ENCODE data around the gene TBC1D10A. TPM values are rescaled to one million over a fixed set of nuclear protein-coding genes. Genes with fewer than 3 reads are reported as not detected.

TBC1D10A gene
- polyA plus RNA-seq, 1 donor (not counting 4 experiments of a cell fraction or from before 2014, with no cell fraction given), result 17.8 TPM

DNA sequence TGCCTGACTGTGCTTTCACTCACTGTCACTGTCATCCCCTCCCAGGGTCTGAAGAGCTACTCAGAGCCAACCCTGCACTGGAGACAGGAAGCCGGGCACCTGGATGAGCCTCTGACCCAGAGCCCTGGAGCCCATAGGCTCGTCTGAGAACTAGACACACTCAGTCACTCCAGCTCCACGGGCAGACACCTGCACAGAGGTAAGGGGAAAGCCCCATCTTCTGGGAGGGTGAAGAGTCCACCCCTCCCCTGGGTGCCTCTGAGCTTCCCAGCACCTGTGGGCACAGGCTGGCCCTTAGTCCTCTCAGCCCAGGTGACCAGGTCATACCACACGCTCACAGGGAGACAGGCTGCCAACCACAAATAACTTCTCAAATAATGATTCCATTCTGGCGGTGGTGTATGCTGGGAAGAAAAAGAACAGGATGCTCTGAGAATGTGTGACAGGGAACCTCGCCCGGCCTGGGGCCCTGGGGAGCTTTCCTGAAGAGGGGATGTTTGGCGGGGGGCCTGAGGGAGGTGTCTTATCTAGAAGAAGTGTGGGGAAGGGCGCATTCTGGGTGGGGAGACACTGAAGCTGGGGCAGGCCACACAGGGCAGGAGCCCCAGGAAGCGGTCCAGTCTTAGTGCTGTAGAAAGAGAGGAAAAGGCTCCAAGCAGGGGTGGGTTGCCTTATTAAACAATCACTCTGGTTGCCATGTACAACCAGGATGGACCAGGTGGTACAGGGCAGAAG is 35.3 kb upstream of the TBC1D10A start:
- Histone ChIP-seq H4K20me1 (ENCODE audit: control insufficient read depth, extremely low read depth, insufficient read depth, low read length) (no peaks in the 10 kb centered on the region), H3K27me3 (ENCODE audit: control insufficient read depth, extremely low read depth, insufficient read depth, low read length) (no peaks in the 10 kb centered on the region), H3K27ac (ENCODE audit: control insufficient read depth, insufficient read depth, low read length) (no peak overlapping the region), H3K4me2 (ENCODE audit: control insufficient read depth, extremely low read depth, insufficient read depth, low read depth, low read length) (no peak overlapping the region), H3K4me3 (ENCODE audit: control insufficient read depth in 2 of 3, extremely low read depth in 1 of 3, insufficient read depth in 2 of 3, low read depth in 1 of 3, low read length in 3 of 3) (no peak overlapping the region), H3K36me3 (ENCODE audit: control insufficient read depth in 2 of 2, extremely low read depth in 1 of 2, insufficient read depth in 2 of 2, low read length in 2 of 2) (no peaks in the 10 kb centered on the region), H3K4me1 (ENCODE audit: control insufficient read depth, extremely low read depth, insufficient read depth, low read length) (peaks cover 3% of the 10 kb centered on the region), H3K79me2 (ENCODE audit: control insufficient read depth, insufficient read depth, low read length) (no peaks in the 10 kb centered on the region), H3K9ac (ENCODE audit: control insufficient read depth, extremely low read depth, insufficient read depth, low read length) (no peak overlapping the region), H3K9me3 (ENCODE audit: control insufficient read depth, low read depth, low read length) (no peaks in the 10 kb centered on the region), H2AFZ (ENCODE audit: control insufficient read depth, low read length) (no peak overlapping the region), H3K9me1 (ENCODE audit: control insufficient read depth, extremely low read depth, insufficient read depth, low read length) (no peaks in the 10 kb centered on the region)
- FAIRE-seq, result no peak
- no peak for DNase-seq (ENCODE audit: low read depth, low spot score)
- no peak for TF ChIP-seq EZH2 (IDR thresholded peaks at IDR 0.05; ENCODE audit: low read length)
- TF ChIP-seq, protein P1, sequence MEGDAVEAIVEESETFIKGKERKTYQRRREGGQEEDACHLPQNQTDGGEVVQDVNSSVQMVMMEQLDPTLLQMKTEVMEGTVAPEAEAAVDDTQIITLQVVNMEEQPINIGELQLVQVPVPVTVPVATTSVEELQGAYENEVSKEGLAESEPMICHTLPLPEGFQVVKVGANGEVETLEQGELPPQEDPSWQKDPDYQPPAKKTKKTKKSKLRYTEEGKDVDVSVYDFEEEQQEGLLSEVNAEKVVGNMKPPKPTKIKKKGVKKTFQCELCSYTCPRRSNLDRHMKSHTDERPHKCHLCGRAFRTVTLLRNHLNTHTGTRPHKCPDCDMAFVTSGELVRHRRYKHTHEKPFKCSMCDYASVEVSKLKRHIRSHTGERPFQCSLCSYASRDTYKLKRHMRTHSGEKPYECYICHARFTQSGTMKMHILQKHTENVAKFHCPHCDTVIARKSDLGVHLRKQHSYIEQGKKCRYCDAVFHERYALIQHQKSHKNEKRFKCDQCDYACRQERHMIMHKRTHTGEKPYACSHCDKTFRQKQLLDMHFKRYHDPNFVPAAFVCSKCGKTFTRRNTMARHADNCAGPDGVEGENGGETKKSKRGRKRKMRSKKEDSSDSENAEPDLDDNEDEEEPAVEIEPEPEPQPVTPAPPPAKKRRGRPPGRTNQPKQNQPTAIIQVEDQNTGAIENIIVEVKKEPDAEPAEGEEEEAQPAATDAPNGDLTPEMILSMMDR (optimal IDR thresholded peaks at IDR 0.05 in 1 of 3, IDR thresholded peaks at IDR 0.05 in 1 of 3, conservative IDR thresholded peaks at IDR 0.05 in 1 of 3; ENCODE audit: extremely low read depth in 1 of 3, insufficient read depth in 2 of 3, low read length in 3 of 3), result no peak
- dilution Hi-C loops (cut with MboI; ENCODE audit: extremely low pct_ligation_motif_present, low sequenced_read_pairs), result no loop called here

DNA sequence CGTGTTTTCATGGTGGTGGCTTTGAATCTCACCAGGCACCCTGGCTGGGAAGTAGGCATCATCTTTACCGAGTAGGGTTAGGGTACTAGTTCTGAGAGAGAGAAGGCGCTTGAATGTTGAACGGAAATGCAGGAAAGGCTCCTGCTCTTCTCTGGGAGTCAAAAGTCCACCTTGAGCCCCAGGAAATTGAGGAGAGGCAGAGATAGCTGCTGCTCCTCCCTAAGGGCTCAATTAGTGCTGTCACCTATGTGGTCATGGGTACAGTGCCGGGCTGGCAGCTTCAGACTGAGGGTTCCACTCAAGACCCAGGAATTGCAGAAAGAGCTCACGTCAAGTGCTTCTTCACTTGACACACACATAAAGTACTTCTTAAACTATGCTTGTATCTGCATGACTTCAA is 31.8 kb upstream of the TBC1D10A start:
- peaks cover 5% of the 10 kb centered on the region for H3K9me1 ChIP-seq (ENCODE audit: control insufficient read depth, extremely low read depth, insufficient read depth, low read length)
- no peaks in the 10 kb centered on the region for H3K27me3 ChIP-seq (ENCODE audit: control insufficient read depth, extremely low read depth, insufficient read depth, low read length)
- no peak overlapping the region for H3K4me2 ChIP-seq (ENCODE audit: control insufficient read depth, extremely low read depth, insufficient read depth, low read depth, low read length)
- TF ChIP-seq, protein P1 (optimal IDR thresholded peaks at IDR 0.05 in 1 of 3, IDR thresholded peaks at IDR 0.05 in 1 of 3, conservative IDR thresholded peaks at IDR 0.05 in 1 of 3; ENCODE audit: extremely low read depth in 1 of 3, insufficient read depth in 2 of 3, low read length in 3 of 3), result no peak
- TF ChIP-seq EZH2 (IDR thresholded peaks at IDR 0.05; ENCODE audit: low read length), result no peak
- H3K4me1 ChIP-seq (ENCODE audit: control insufficient read depth, extremely low read depth, insufficient read depth, low read length), result peaks cover 18% of the 10 kb centered on the region
- H2AFZ ChIP-seq (ENCODE audit: control insufficient read depth, low read length), result no peak overlapping the region
- H3K9me3 ChIP-seq (ENCODE audit: control insufficient read depth, low read depth, low read length), result no peaks in the 10 kb centered on the region
- no peak for FAIRE-seq
- peaks cover 0 to 8% of the 10 kb centered on the region in 2 experiments for H3K36me3 ChIP-seq (ENCODE audit: control insufficient read depth in 2 of 2, extremely low read depth in 1 of 2, insufficient read depth in 2 of 2, low read length in 2 of 2)
- H3K27ac ChIP-seq (ENCODE audit: control insufficient read depth, insufficient read depth, low read length), result no peak overlapping the region
- DNase-seq (ENCODE audit: low read depth, low spot score), result no peak
- peaks cover 31% of the 10 kb centered on the region for H3K79me2 ChIP-seq (ENCODE audit: control insufficient read depth, insufficient read depth, low read length)
- dilution Hi-C loops (cut with MboI; ENCODE audit: extremely low pct_ligation_motif_present, low sequenced_read_pairs), result no loop called here
- no peak overlapping the region for H3K4me3 ChIP-seq (ENCODE audit: control insufficient read depth in 2 of 3, extremely low read depth in 1 of 3, insufficient read depth in 2 of 3, low read depth in 1 of 3, low read length in 3 of 3)
- peaks cover 8% of the 10 kb centered on the region for H4K20me1 ChIP-seq (ENCODE audit: control insufficient read depth, extremely low read depth, insufficient read depth, low read length)
- no peak overlapping the region for H3K9ac ChIP-seq (ENCODE audit: control insufficient read depth, extremely low read depth, insufficient read depth, low read length)

All from keratinocyte (primary cell).